GM12891 (cell line): ENCODE measurements around the gene OXTR.

Source experiments
- PAX5 ChIP-seq: IDR thresholded peaks from 2 replicates; pipeline ENCODE4 v1.6.1; 2011; ENCODE audit warnings: low read length, moderate library complexity, mild to moderate bottlenecking; ENCODE audit not compliant: insufficient read depth, severe bottlenecking
- POLR2A ChIP-seq: IDR thresholded peaks from 2 replicates; pipeline ENCODE4 v1.6.1; 2011; ENCODE audit warnings: low read depth, low read length, control low read depth
- POLR2AphosphoS5 ChIP-seq: IDR thresholded peaks from 2 replicates; pipeline ENCODE4 v1.6.1; 2011; ENCODE audit warnings: low read depth, low read length, control low read depth
- POU2F2 ChIP-seq: IDR thresholded peaks from 2 replicates; pipeline ENCODE4 v1.6.1; 2011; ENCODE audit warnings: low read depth, mild to moderate bottlenecking, control low read depth, low read length, moderate library complexity
- SPI1 ChIP-seq: IDR thresholded peaks from 2 replicates; pipeline ENCODE4 v1.6.1; 2011; ENCODE audit warnings: low read depth, low read length, control low read depth
- TAF1 ChIP-seq: IDR thresholded peaks from 2 replicates; pipeline ENCODE4 v1.6.1; 2011; ENCODE audit warnings: low read depth, low read length, control low read depth

GRCh38 chr3:8743021-8743601 is 26.3 kb downstream of the OXTR start:
- TF ChIP-seq TAF1, result no peak
- no peak for TF ChIP-seq SPI1
- TF ChIP-seq POLR2A, result no peak
- TF ChIP-seq PAX5, result no peak
- TF ChIP-seq POLR2AphosphoS5, result no peak
- no peak for TF ChIP-seq POU2F2
